GM23248 (cell line): Measurements from ENCODE around the gene ACSF3.

Source experiments
- EZH2 ChIP-seq: fragments of 200-600 bp; sonication (generic); IDR thresholded peaks from 2 replicates; pipeline ENCODE4 v1.6.1; 2018; ENCODE audit warnings: antibody characterized with exemption, mild to moderate bottlenecking; ENCODE audit not compliant: insufficient read depth, poor library complexity, severe bottlenecking
- EZH2phosphoT487 ChIP-seq: fragments of 200-600 bp; sonication (generic); IDR thresholded peaks from 2 replicates; pipeline ENCODE4 v1.6.1; 2018; ENCODE audit warnings: antibody characterized with exemption, moderate library complexity, mild to moderate bottlenecking, low read depth; ENCODE audit not compliant: insufficient read depth

GRCh38 chr16:89194340-89195311 is 101.0 kb downstream of the ACSF3 start:
- TF ChIP-seq EZH2: no peak
- TF ChIP-seq EZH2phosphoT487: no peak
